Endometrial microvascular endothelial cells (primary cell): ENCODE data around the gene KIAA0825. TPM values are rescaled to one million over a fixed set of nuclear protein-coding genes. Genes with fewer than 3 reads are reported as not detected.

Experiments
- in situ Hi-C: cut with HindIII; loops from 2 replicates; pipeline ENCODE4 v1.10.0; 2017; ENCODE audit warnings: low sequenced_read_pairs, low pct_unique_long_range_greater_than_20kb; ENCODE audit errors: inconsistent ontology term
- total RNA-seq: library from RNA; depleted of rRNA; stranded (reverse); fragments of >200 nt; gene quantifications from one replicate; pipeline ENCODE4 v1.2.3, GENCODE V29; 2015; ENCODE audit errors: inconsistent ontology term

Gene KIAA0825
- total RNA-seq = 0.46 TPM

- in situ Hi-C loops = no loop called here
Measured at GRCh38 chr5:94618493-94619328, at the start of gene KIAA0825, which contains the start of gene SLF1. KIAA0825 (minus strand) TSS chr5:94618604; CDS start chr5:94537126, 81,478 bp downstream. SLF1 (plus strand) TSS chr5:94618669; CDS start chr5:94628811, 10,142 bp downstream.

GRCh38 chr5:94667937-94668336 is 49.5 kb upstream of the KIAA0825 start:
- in situ Hi-C loops = no loop called here

DNA sequence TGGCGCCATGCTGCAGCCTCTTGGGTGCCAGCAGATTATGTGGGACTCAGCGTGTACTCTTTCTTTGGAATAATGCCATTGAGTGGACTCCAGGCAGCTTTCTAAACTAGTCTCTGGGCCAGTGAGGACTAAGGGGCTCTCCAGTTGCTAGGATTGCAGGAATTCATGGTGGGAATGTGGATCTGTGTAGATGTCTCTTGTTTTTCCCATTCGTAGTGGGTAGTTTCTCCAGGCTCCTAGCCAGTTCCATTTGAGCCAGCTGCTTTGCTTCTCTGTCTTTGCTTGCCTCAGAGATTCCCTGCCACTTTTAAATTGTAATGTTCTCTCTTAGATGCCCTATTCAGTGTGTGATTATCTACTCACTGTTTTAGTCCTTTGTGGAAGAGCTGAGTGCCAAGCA is 42.7 kb upstream of the KIAA0825 start:
- in situ Hi-C loops = no loop called here

DNA sequence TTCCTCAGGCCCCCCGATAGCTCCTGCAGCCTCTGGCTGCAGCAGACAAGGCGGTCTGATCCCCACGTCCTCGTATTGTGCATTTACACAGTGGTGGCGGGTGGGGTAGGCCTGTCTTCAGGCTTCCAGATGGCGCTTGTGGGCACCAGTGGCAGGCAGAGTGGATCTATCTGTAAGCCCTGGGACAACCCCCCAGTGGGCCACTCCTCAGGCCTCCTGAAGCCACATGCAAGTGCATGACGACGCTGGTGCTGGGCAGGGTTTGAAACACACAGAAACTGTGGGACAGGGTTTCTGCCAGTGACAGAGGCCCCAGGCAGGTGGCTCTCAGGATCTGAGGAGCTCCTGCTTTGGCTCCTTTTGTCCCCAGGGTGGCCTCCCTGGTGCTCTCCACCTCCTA is 42.1 kb upstream of the KIAA0825 start:
- in situ Hi-C loops = no loop called here

GRCh38 chr5:94658272-94658671 is 39.9 kb upstream of the KIAA0825 start:
- in situ Hi-C loops = no loop called here

GRCh38 chr5:94649874-94650273 is 31.5 kb upstream of the KIAA0825 start:
- in situ Hi-C loops = no loop called here

- in situ Hi-C loops = no loop called here
Measured at GRCh38 chr5:94646758-94647157, 28.4 kb upstream of the KIAA0825 start.

GRCh38 chr5:94645053-94645452 is 26.6 kb upstream of the KIAA0825 start:
- in situ Hi-C loops = no loop called here

GRCh38 chr5:94640176-94640575 is 21.8 kb upstream of the KIAA0825 start:
- in situ Hi-C loops = no loop called here

DNA sequence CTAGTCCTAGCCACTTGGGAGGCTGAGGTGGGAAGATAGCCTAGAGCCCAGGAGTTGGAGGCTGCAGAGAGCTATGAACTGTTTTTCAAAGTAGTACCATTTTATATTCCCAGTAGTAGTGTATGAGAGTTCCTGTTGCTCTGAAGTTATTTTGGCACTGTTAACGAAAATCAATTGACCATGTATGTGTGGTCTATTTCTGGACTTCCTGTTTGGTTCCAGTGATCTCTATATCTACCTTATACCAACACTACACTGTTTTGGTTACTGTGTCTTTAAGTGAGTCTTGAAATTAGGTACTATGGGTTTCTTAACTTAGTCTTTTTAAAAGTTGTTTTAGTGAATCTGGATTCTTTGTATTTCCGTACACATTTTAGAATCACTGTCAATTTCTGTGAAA is 13.6 kb upstream of the KIAA0825 start:
- in situ Hi-C loops = no loop called here

GRCh38 chr5:94627191-94627590 is 8.8 kb upstream of the KIAA0825 start:
- in situ Hi-C loops = no loop called here

GRCh38 chr5:94623877-94624276 is 5.5 kb upstream of the KIAA0825 start:
- in situ Hi-C loops = no loop called here

GRCh38 chr5:94623011-94623410 is 4.6 kb upstream of the KIAA0825 start:
- in situ Hi-C loops = no loop called here

DNA sequence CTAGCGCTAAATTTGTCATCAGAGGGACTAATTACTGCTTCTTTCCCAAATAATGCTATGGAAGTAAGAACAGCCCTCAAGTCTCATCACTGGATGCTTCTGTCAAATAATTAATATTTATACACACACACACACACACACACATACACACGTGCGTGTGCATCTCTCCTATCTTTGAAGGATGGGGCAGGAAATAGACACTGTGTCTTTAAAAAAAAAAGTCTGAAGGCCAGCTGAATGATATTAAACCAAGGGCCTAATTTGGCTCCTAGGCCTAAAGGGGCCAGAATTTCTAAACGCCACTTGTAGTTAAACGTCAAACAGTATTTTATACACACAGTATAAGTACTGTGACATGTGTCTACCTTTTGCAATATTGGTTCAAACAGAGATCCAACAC is 3.4 kb upstream of the KIAA0825 start:
- in situ Hi-C loops = no loop called here

GRCh38 chr5:94620256-94620655 is 1.9 kb upstream of the KIAA0825 start:
- in situ Hi-C loops = no loop called here

- in situ Hi-C loops = no loop called here
Measured at GRCh38 chr5:94618029-94618492, 343 bp downstream of the KIAA0825 start.

- in situ Hi-C loops = no loop called here
Measured at GRCh38 chr5:94615862-94616261, 2.5 kb downstream of the KIAA0825 start.

- in situ Hi-C loops = no loop called here
Measured at GRCh38 chr5:94614156-94614805, 4.1 kb downstream of the KIAA0825 start.

GRCh38 chr5:94613583-94613982 is 4.8 kb downstream of the KIAA0825 start:
- in situ Hi-C loops = no loop called here

DNA sequence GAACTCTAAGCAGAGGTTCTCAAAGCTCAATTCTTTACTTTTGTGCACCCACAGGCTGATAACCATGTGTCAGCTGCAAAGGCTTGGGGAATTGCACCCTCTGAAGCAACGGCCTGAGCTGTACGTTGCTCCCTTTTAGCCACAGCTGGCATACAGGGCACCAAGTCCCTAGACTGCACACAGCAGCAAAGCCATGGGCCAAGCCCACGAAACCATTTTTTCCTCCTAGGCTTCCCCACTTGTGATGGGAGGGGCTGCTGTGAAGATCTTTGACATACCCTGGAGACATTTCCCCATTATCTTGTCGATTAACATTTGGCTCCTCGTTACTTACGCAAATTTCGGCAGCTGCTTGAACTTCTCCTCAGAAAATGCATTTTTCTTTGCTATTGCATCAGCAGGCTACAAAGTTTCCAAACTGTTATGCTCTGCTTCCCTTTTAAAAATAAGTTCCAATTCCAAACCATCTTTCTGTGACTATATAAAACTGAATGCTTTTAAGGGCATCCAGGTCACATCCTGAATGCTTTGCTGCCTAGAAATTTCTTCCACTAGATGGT is 23.0 kb downstream of the KIAA0825 start:
- in situ Hi-C loops = no loop called here
